ENCODE results near the gene NPBWR2.

- TF ChIP-seq CTCF (IDR thresholded peaks at IDR 0.05) (no peak), POLR2A (IDR thresholded peaks at IDR 0.05) (no peak)
Observed at GRCh38 chr20:64104667-64105451, 2.5 kb downstream of the NPBWR2 start.

All from lower leg skin (tissue), 3 donors.